ENCODE data around the gene AGXT.

The AGXT gene

DNA sequence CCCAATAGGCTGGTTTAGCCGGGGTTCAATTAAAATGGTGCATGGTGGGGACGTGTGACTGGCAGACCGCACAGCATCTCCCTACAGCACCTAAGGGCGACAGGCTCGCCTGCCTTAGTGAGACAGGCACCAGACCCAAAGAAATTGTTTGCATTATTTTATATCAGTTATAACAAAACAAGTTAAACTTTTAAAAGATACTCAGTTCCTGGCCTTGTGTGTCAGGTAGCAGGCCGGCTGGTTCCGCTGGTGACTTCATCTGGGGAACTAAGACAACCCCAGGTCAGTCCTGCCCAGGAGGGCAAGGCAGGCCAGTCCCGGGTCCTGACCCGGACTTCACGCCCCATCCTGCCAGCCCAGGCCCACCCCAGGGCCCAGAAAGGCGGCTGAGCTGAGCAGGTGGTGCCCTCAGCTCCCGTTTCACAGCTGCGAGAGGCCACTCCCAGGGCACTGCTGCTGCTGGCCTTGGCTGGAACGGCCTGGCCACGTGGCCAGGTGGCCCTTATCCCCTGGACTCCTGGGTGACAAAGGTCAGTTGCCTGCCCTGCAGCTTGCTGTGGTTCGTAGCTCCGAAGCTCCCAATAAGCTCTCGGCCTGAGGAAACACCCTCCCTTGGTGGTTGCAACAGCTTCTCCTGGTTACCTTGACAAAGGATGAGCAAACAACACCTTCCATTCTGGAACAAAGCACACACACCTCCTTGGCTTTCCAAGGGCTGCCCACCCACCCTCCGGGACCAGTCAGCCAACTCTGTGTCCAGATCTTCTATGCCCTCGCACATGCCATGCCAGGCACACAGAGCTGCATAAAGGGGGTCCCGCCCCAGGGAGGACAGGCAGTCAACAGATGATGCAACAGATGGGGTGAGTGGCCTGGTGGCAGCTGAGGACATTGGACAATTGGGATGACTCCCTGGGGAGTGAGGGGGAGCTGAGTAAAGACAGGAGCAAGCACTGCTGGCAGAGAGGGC is 11.3 kb upstream of the AGXT start:
- Histone ChIP-seq H3K27ac (no peak overlapping the region), H3K9me3 (ENCODE audit: low read depth, low read length) (no peaks in the 10 kb centered on the region), H3K4me3 (no peak overlapping the region), H3K9ac (ENCODE audit: insufficient read length) (no peak overlapping the region), H3K36me3 (ENCODE audit: insufficient read depth, low read length) (no peaks in the 10 kb centered on the region)
- DNase-seq (ENCODE audit: low read depth, low spot score), result no peak
- TF ChIP-seq FOXP2 (optimal IDR thresholded peaks at IDR 0.05; ENCODE audit: control extremely low read depth, extremely low read length, insufficient read depth) (no peak), EZH2 (IDR thresholded peaks at IDR 0.05) (no peak), POLR2AphosphoS5 (IDR thresholded peaks at IDR 0.05; ENCODE audit: borderline replicate concordance, low read depth, low read length) (no peak)

DNA sequence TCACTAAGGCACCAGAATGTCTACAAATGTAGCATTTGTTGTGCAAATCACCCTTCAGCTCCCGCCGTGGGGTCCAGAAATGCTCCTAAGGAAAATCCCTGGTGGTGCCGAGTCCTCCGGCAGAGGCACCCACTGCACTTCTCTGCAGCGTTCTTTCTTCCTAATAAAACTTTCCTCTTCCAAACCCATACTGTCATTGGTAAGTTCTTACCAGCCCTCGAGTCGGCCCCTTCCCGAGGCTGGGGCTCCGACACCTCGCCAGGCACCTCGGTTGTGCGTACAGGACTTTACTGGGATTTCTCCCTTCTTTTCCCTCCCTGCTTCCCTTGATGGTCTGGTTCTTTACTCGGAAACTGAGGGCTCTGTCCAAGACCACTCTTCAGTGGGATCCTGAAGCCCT is 10.3 kb upstream of the AGXT start:
- no peak overlapping the region for H3K4me3 ChIP-seq
- H3K9me3 ChIP-seq (ENCODE audit: low read depth, low read length), result no peaks in the 10 kb centered on the region
- H3K27ac ChIP-seq, result no peak overlapping the region
- TF ChIP-seq EZH2 (IDR thresholded peaks at IDR 0.05) (no peak), FOXP2 (optimal IDR thresholded peaks at IDR 0.05; ENCODE audit: control extremely low read depth, extremely low read length, insufficient read depth) (no peak), POLR2AphosphoS5 (IDR thresholded peaks at IDR 0.05; ENCODE audit: borderline replicate concordance, low read depth, low read length) (no peak)
- no peak for DNase-seq (ENCODE audit: low read depth, low spot score)
- H3K9ac ChIP-seq (ENCODE audit: insufficient read length), result no peak overlapping the region
- no peaks in the 10 kb centered on the region for H3K36me3 ChIP-seq (ENCODE audit: insufficient read depth, low read length)

DNA sequence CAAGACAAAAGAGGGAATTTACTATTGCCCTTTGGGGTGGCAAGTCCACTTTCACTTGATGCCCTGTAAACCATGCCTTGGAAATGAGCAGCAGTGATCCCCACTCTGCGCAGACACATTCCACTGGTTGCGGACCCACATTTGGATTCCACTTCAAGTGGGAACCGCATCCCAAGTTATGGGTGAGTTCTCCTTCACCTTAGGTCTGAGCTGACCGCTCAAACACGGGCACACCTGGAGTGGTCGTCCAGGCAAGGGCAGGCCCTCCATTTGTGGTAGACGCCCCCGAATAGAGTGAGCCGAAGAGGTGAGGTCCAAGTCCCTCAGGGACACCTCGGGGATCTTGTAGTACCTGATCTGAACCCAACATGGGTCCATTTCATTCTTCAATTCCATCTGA is 9.8 kb upstream of the AGXT start:
- no peak for TF ChIP-seq FOXP2 (optimal IDR thresholded peaks at IDR 0.05; ENCODE audit: control extremely low read depth, extremely low read length, insufficient read depth)
- no peak for TF ChIP-seq POLR2AphosphoS5 (IDR thresholded peaks at IDR 0.05; ENCODE audit: borderline replicate concordance, low read depth, low read length)
- TF ChIP-seq EZH2 (IDR thresholded peaks at IDR 0.05), result no peak
- no peak overlapping the region for H3K4me3 ChIP-seq

DNA sequence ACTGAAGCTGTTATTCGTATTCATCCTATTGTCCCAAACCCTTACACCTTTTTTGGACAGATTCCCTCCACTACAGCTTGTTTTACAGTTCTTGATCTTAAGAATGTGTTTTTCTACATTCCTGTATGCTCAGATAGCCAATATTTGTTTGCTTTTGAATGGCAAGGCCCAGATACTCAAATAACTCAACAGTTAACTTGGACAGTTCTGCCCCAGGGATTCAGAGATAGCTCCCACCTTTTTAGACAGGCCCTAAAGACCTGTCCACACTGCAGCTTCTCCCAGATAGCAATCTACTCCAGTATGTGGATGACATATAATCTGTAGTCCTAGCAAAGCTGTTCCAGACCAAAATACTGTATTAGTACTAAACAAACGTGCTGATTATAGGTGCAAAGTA is 7.1 kb upstream of the AGXT start:
- Histone ChIP-seq H3K4me3 (no peak overlapping the region), H3K9ac (ENCODE audit: insufficient read length) (no peak overlapping the region), H3K36me3 (ENCODE audit: insufficient read depth, low read length) (no peaks in the 10 kb centered on the region), H3K9me3 (ENCODE audit: low read depth, low read length) (no peaks in the 10 kb centered on the region), H3K27ac (no peak overlapping the region)
- DNase-seq (ENCODE audit: low read depth, low spot score), result no peak
- TF ChIP-seq POLR2AphosphoS5 (IDR thresholded peaks at IDR 0.05; ENCODE audit: borderline replicate concordance, low read depth, low read length) (no peak), FOXP2 (optimal IDR thresholded peaks at IDR 0.05; ENCODE audit: control extremely low read depth, extremely low read length, insufficient read depth) (no peak), EZH2 (IDR thresholded peaks at IDR 0.05) (no peak)

More for the DNA sequence above, 9.8 kb upstream of the AGXT start:
- no peak overlapping the region for H3K27ac ChIP-seq
- H3K9ac ChIP-seq (ENCODE audit: insufficient read length), result no peak overlapping the region
- H3K9me3 ChIP-seq (ENCODE audit: low read depth, low read length), result no peaks in the 10 kb centered on the region
- H3K36me3 ChIP-seq (ENCODE audit: insufficient read depth, low read length), result no peaks in the 10 kb centered on the region
- DNase-seq (ENCODE audit: low read depth, low spot score), result no peak

DNA sequence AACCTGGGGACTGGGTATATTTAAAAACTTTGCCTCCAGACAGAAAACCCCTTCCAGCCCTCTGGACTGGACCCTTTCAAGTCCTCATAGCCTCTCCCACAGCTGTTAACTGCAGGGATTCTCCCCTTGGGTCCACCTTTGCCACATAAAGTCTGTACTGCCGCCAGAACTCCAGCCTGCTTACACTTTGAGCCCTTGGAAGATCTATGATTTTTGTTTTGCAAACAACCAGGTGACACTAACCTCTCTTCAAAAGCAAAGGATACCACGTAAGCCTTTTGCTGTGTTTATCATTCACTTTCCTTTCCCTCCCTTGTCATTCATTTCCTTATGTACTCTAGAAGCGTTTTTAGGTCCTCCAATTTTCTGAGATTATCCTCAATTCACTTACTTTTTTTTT is 4.1 kb upstream of the AGXT start:
- H3K36me3 ChIP-seq (ENCODE audit: insufficient read depth, low read length), result no peaks in the 10 kb centered on the region
- no peak overlapping the region for H3K4me3 ChIP-seq
- H3K27ac ChIP-seq, result no peak overlapping the region
- no peaks in the 10 kb centered on the region for H3K9me3 ChIP-seq (ENCODE audit: low read depth, low read length)
- no peak for TF ChIP-seq POLR2AphosphoS5 (IDR thresholded peaks at IDR 0.05; ENCODE audit: borderline replicate concordance, low read depth, low read length)
- TF ChIP-seq EZH2 (IDR thresholded peaks at IDR 0.05), result no peak
- TF ChIP-seq FOXP2 (optimal IDR thresholded peaks at IDR 0.05; ENCODE audit: control extremely low read depth, extremely low read length, insufficient read depth), result no peak
- H3K9ac ChIP-seq (ENCODE audit: insufficient read length), result no peak overlapping the region
- no peak for DNase-seq (ENCODE audit: low read depth, low spot score)

DNA sequence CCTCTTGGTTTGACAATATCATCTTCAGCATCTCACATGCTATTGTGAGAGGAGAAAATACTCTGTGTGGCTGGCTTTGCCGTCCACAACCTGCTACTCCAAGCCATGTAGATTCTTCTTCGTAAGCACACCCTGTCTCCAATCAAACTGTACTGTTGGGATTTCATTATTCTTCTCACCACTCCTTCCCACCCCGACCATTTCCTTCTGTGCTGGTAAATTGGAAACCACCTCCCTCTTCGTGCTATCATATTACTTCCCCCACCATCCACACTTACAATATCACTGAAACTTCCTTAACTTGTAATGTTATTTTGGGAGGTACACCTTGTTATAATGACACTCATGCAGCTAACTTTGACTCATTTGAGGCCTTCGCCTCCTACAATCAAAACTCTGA is 3.2 kb upstream of the AGXT start:
- Histone ChIP-seq H3K36me3 (ENCODE audit: insufficient read depth, low read length) (no peaks in the 10 kb centered on the region), H3K4me3 (no peak overlapping the region), H3K9ac (ENCODE audit: insufficient read length) (no peak overlapping the region), H3K27ac (no peak overlapping the region), H3K9me3 (ENCODE audit: low read depth, low read length) (no peaks in the 10 kb centered on the region)
- TF ChIP-seq POLR2AphosphoS5 (IDR thresholded peaks at IDR 0.05; ENCODE audit: borderline replicate concordance, low read depth, low read length), result no peak
- no peak for TF ChIP-seq FOXP2 (optimal IDR thresholded peaks at IDR 0.05; ENCODE audit: control extremely low read depth, extremely low read length, insufficient read depth)
- no peak for TF ChIP-seq EZH2 (IDR thresholded peaks at IDR 0.05)
- DNase-seq (ENCODE audit: low read depth, low spot score), result no peak

DNA sequence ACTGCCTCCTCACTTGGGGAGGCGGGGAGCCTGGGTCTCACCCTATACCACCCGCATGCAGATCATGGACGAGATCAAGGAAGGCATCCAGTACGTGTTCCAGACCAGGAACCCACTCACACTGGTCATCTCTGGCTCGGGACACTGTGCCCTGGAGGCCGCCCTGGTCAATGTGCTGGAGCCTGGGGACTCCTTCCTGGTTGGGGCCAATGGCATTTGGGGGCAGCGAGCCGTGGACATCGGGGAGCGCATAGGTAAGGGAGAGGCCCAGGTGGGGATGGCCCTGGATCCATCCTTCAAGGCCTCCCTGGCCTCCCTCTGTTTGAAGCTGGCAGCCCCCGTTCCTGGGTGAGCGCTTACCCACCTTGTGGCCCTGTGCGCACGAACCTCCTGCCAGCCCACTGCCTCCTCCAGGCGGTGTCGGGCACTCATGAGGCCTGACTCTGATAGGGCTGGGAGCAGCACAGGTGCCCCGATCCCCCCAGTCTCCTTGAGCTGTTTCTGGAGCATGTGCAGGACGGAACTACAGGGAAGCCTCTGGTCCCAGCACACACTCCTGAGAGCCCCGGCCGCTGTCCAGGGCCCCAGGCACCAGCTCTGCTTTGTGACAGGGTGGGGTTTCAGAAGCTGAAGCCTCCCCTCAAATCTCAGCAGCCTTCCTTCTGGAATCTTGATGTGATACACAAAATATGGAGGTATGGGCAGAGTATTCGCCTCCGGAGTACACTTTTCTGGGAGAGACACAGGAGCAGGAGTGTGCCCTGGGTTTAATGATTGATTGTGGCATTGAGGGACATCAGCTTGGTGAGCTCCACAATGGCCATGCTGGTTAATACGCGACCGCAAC is 708 bp downstream of the AGXT start:
- Histone ChIP-seq H3K9ac (ENCODE audit: insufficient read length) (no peak overlapping the region), H3K4me3 (no peak overlapping the region), H3K9me3 (ENCODE audit: low read depth, low read length) (no peaks in the 10 kb centered on the region), H3K36me3 (ENCODE audit: insufficient read depth, low read length) (no peaks in the 10 kb centered on the region), H3K27ac (no peak overlapping the region)
- TF ChIP-seq POLR2AphosphoS5 (IDR thresholded peaks at IDR 0.05; ENCODE audit: borderline replicate concordance, low read depth, low read length) (no peak), FOXP2 (optimal IDR thresholded peaks at IDR 0.05; ENCODE audit: control extremely low read depth, extremely low read length, insufficient read depth) (no peak), EZH2 (IDR thresholded peaks at IDR 0.05) (no peak)
- no peak for DNase-seq (ENCODE audit: low read depth, low spot score)
